Activated CD8-positive, alpha-beta memory T cell treated with anti-CD3 and anti-CD28 coated beads, Interleukin-2, amount 50 U/mL, for 48 hours (primary cell): ENCODE data around the gene ACSBG1.
"Not testable (repeated sequence)": the region's sequence is repeated elsewhere in the genome, so short reads cannot be mapped to it uniquely, and the experiment has no call there.

Source experiments
- DNase-seq: peaks from one replicate; pipeline ENCODE4 v3.0.0-alpha.2; 2020

Gene ACSBG1

DNA sequence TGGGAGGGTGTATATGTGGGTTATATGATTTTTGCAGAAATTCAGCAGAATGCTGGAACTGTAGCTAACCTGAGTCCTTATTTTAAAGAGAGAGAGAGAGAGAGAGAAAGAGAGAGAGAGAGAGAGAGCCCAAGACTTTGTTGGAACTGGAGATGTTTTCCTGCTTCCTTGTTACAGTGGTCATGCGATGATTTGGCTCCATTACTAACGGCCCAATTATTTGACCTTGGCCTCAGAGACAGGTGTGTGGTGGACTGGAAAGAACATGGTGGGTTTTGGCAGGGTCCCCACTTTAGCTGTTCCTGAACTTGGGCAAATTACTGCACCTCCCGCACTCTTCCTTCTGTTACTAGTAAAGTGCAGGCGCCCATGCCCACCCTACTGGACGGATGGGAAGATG lies 14.8 kb upstream of the ACSBG1 start:
- DNase-seq, result no peak

DNA sequence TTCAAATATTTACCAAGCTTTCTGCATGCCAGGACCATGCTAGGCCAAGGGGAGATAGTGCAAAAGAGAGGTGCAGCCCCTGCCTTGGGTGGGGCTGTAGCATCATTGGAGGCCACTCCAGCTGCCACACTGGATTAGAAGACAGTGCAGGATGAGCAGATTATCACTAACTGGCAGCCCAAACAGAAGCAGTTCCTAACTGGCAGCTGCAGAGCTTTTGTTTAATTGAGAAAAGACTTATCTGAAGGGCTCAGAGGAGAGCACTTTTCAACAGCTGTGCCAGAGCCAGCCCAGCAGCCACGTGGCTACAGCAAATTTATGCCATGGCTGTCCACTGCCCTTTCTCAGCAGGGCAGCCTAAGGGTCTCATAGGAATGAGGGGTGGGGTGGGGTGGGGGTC lies 13.5 kb upstream of the ACSBG1 start:
- DNase-seq, result no peak

DNA sequence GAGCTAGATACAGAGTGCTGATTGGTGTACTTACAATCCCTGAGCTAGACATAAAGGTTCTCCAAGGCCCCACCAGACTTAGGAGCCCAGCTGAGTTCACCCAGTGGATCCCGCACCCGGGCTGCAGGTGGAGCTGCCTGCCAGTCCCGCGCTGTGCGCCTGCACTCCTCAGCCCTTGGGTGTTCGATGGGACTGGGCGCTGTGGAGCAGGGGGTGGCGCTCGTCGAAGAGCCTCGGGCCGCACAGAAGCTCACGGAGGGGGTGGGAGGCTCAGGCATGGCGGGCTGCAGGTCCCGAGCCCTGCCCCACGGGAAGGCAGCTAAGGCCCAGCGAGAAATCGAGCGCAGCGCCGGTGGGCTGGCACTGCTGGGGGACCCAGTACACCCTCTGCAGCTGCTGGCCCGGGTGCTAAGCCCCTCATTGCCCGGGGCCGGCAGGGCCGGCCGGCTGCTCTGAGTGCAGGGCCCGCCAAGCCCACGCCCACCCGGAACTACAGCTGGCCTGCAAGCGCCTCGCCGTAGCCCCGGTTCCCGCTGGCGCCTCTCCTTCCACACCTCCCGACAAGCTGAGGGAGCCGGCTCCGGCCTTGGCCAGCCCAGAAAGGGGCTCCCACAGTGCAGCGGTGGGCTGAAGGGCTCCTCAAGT lies 11.7 kb upstream of the ACSBG1 start:
- not testable (repeated sequence) for DNase-seq

DNA sequence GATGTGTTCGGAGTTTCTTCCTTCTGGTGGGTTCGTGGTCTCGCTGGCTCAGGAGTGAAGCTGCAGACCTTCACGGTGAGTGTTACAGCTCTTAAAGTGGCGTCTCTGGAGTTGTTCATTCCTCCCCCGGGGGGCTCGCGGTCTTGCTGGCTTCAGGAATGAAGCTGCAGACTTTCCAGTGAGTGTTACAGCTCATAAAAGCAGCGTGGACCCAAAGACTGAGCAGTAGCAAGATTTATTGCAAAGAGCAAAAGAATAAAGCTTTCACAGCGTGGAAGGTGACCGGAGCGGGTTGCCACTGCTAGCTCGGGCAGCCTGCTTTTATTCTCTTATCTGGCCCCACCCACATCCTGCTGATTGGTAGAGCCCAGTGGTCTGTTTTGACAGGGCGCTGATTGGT lies 11.0 kb upstream of the ACSBG1 start:
- DNase-seq, result not testable (repeated sequence)

DNA sequence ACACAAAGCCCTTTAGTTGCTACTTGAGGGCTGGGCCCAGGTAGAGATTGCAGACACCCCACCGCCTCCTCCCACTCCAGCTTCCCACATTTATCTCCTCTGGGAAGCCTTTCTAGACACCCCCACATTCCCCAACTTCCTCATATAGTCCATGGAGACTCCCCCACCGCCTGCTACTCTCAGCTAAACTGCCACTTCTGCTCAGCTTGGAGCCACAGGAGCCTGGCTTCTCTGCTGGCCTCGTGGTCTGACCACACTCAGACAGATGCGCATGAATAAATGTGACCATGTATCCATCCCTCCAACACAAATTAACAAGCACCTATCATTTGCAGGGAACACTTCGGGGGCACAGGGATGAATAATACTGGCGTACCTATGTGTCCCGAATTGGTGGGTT lies 10.5 kb upstream of the ACSBG1 start:
- no peak for DNase-seq

DNA sequence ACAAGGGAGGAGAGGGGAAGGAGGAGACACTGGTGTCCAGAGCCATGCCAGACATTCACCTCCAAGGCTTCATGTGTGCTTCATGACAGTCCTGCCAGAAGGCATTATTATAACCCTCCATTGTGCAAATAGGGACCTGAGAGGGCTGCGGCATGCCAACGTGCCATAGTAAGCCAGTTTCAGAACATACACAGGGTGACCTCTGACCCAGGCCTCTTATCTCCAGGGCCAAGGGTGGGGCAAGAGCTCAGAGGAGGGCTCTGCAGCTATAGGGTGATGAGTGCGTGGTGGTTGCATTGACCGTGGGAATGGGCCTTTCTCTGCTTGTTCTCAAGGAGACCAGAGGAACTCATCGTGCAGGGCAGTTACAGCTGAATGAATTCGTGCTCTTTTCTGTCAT lies 9.7 kb upstream of the ACSBG1 start:
- no peak for DNase-seq

DNA sequence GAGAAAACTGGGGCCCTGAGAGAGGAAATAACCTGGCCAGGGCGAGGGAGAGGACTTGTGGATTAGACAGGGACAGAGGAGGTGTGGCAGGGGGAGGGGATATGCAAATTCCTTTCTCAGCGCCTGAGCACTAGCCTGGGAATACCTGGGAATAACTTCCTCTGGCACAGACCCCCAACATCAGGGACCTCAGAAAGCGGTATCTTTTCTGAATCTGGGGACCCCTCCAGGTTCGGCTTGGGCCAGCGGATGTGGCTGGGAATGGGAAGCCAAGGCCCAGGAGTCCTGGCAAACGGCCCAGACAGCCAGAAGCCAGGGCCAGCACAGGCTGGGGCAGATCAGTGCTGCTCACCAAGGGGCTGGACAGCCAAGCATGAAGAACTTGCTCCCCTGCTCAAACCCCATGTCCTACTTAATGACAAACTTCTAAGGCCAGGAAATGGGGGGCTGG lies 9.2 kb upstream of the ACSBG1 start:
- no peak for DNase-seq

DNA sequence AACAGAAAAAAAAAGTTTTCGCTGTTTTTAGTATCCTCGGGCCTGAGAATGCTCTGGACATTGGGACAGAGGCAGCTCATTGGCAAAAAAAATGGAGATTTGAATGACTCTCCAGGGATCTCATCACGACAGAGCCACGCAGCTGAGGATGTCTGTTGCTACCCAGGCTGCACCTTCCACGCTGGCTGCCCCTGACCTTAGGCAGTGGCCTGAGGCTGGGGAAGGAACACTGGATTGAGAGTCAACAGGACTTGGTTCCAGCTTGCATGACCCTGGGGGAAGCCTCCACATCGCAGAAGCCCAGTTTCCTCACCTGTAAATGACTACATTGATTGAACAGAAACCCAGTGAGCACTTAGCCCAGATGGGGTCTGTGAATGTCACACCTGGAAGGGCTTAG lies 8.7 kb upstream of the ACSBG1 start:
- no peak for DNase-seq

DNA sequence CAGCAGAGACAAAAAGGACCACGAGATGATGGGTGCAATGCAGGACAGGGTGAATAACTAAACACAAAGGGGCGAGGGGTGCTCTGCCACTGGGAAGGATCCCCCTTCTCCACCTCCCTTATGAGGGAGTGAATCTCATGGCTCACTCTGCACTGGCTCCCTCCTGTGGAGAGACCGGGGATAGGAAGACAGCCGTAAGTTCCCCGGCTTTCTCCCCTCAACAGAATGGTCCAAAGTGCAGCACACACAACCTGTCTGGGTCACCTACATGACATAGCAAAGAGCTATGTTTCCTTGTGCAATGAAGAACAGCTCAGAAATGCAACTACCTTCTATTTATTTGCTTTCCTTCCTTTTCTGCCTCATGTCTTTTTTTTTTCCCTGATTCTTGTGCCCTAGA lies 7.8 kb upstream of the ACSBG1 start:
- DNase-seq, result no peak

DNA sequence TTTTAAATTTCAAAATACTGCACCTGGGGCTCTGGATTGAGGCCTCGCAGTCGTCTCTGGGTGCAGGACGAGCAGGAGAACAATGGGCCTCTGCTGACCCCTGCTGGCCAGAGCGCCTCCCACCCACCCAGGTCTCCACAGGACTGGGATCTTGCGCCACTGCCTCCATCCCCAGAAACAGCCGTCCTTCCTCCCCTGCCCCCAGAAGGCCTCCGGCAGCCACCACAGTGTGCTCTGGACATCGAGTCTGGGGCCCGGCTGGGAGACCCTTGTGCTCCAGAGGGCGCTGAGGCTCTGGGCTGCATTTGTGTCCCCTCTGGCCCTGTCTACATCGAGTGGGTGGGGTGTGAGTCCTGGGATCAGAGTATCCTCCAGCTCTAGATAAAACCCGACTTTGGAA lies 6.7 kb upstream of the ACSBG1 start:
- peak; percentile 94 for DNase-seq

DNA sequence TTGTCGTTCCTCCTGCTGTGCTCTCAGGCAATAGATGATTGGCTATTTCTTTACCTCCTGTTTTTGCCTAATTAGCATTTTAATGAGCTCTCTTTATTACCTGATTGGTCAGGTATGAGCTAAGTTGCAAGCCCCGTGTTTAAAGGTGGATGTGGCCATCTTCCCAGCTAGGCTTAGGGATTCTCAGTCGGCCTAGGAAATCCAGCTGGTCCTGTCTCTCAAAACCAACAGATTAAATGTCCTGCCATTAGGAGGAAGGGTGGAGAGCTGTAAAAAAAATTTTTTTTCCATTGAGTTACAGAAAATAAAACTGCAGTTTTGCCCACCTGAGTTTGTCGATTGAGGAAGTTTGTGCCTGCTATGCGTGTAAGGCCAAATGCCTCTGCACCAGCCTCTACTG lies 5.4 kb upstream of the ACSBG1 start:
- no peak for DNase-seq

DNA sequence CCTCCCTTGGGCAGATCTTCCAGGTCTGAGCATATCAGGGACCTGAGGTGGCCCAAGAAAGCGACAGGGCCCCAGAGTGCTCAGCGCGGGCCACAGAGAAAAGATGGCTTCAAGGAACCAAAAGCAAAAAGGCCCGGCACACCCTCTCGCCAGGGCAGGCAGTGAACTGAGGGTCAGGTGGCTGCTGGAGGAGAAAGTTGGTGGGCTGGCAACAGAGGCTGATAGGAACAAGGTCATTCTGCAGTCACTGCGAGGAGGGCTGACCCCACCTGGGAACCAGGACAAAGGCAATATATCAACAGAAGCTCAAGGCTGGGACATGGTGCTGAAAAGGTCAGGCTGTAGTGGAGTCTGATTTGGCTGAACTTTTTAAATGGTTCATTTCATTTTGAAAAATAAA lies 2.8 kb upstream of the ACSBG1 start:
- DNase-seq, result no peak

DNA sequence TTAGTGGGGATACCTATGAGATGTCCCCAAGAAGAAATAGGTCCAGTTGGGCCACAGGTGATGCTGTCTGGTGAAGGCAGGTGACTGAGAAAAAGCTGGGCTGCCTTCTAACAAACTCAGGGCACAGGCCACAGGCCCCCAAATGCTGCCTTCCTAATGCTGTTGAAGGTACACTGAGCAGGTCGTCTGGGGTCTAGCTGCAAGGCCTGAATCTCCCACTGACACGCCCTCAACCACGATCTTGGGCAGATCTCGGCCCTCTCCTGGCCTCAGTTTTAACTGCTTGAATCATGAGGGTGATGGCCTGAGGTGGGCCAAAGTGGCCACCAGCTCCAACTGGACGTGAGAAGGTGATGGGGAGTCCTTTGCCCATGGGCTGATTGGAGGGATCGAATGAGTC lies 2.1 kb upstream of the ACSBG1 start:
- no peak for DNase-seq

DNA sequence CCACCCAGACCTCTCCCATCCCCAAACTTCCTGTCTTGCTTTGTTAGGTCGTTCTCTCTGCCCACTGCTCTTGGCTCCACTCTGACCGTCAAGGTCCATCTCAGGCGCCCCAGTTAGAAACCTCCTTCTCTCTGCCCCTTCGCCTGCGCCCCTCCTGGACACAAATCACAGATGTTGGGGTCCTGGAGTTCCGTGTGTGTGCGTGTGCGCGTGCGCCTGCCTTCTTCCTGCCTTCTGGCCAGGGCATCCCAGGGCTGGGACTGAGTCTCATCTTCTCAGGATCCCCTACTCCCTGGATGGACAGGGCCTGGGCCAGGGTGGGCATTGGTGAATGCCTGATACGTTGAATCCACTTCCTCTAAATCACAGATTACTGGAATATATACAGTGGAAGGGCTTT lies 869 bp downstream of the ACSBG1 start:
- no peak for DNase-seq

DNA sequence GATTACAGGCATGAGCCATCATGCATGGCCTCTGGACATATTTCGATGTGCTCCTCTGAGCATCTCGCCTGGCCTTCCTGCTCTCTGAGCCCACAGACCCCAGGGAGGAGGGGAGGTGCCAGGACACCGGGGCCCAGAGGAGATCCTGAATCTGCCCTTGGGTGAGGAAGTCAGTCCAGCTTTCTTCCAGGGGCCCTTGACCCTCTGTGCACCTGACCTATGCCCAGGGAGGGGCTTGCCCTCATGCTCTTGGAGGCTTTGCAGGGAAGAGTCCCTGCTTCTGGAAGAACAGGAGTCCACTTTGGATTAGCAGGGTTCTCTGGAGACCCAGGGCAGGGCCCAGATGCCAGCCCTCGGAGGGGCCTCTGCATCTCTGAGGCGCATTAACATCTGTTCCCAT lies 1.4 kb downstream of the ACSBG1 start:
- no peak for DNase-seq

DNA sequence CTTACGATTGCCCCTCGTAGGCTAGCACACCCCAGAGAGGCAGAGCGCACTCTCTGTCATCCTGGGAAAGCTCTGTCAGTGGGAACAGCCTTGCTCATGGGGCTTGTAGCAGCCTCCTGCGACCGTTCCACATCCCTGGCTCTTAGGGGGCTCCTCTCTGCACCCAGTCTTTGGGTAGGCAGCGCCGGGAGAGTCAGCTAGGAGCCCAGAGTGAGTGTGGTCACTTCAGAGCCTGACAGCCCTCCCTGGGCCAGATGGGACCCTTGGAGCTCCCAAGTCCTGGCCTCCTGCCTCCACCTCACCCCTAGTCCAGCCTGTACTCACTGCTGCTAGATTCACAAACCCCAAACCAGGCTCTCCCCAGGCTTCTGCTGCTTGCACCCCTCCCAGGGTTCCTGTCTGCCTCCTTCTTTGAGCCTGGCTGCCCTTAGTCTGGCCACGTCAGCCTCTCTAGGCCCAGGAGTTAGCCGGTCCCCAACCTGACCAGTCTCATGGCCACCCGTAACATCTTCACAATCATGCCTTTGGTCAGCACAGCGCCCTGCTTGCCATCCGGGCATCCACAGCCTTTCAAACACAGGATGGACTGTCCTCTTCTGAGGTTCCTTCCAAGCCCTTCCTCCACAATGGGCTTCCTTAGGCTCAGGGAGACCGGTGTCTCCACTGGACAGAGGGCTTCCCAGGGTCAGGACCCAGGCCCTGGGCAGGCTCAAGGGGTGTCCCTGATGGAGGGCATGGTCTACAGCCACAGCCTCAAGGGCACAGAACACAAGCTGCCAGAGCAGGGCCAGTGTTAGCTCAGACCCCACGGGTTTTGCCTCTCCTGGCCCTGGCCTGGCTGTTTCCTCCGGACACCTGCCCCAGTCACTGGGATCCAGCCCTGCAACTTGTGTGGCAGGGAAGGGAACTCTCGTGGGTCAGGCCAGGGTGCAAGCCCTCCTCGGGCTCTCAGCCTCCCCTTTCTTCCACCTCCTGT lies 4.6 kb downstream of the ACSBG1 start:
- DNase-seq, result no peak

DNA sequence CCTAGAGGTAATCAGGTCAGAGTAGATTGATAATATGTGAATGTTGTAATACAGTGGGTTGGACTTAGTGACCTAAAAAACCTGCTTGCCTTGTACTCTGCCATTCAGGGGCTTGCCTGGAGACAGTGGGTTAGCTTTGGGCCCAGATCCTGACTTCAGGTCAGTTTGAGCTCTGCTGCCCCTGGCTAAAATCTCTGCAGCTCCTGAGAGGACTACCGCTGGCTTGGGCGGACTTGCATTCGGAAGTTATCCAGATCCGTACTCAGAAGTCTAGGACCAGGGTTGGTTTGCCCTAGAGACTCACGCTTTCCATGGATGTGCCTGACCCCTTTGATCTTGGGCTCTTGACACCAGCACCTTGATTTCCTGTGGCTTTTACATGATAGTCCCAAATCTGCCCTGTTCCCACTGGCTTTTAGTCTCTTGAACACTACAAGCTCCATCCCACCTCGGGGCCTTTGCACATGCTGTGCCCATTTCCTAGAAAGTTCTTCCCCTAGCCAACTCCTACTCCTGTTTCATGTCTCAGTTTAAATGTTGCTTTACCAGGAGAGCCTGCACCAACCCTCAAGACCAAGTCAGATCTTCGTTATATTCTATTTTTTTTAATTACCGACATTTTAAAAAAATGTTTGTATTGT lies 5.9 kb downstream of the ACSBG1 start:
- no peak for DNase-seq

DNA sequence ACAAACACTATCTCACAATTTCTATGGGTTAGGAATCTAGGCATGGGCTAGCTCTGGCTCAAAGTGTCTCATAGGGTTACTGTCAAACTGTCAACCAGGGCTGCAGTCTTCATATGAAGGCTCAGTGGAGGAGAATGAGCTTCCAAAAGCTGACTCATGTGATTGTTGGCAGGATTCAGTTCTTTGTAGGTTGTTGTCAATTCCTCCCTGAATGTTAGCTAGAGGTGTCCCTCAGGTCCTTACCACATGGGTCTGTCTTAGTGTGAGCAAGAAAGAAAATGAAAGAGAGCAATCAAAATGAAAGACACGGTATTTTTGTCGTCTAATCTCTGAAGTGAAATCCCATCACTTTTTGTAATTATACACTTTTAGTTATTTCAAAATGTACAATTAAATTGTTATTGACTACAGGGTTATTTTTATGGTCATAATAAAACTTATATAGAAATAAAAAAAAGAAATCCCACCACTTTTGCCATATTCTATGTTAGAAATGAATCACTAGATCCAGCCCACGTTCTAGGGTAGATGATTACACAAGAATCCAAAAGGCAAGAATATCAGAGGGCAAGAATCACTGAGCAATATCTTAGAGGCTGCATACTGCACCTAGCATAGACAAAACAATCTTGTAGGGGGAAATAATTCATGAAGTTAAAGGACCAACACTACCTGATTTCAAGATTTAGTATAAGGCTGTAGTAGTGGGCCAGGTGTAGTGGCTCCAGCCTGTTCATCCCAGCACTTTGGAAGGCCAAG lies 8.4 kb downstream of the ACSBG1 start:
- no peak for DNase-seq

DNA sequence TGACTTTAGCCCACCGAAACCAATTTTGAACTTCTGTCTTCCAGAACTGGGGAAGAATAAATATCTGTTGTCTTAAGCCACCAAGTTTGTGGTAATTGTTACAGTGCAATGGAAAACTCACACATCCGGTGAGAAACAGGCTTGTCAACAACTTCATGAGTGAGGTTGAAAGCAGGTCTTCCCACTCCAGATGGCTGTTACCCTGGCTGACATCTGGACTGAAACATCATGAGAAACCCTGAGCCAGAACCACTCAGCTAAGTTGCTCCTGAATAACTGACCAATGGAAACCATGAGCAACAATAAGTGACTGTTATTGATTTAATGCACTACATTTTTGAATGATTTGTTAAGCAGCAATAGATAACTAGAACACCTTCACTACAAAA lies 10.3 kb downstream of the ACSBG1 start:
- DNase-seq, result no peak

DNA sequence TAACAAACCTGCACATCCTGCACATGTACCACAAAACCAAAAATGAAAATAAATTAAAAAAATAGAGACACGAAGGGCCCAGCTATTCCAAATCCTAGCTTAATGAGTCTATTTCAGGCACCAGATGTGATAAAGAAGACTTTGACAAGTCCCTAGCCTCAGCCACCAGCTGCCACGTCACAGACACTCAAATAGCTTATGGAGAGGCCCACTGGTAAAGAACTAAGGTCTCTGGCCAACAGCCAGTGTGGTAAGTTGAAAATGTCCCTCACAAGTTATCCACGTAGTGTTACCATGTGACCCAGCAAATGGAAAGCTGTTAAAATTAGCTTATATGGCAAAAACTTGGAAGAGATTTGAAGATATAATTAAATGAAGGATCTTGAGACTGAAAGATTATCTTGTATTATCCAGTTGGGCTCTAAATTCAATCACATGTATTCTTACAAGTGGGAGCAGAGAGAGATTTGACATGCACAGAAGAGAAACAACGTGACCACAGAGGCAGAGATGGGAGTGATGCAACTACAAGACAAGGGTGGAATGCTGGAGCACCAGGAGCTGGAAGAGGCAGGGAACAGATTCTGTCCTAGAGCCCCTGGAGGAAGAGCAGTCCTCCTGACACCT lies 10.9 kb downstream of the ACSBG1 start:
- no peak for DNase-seq

DNA sequence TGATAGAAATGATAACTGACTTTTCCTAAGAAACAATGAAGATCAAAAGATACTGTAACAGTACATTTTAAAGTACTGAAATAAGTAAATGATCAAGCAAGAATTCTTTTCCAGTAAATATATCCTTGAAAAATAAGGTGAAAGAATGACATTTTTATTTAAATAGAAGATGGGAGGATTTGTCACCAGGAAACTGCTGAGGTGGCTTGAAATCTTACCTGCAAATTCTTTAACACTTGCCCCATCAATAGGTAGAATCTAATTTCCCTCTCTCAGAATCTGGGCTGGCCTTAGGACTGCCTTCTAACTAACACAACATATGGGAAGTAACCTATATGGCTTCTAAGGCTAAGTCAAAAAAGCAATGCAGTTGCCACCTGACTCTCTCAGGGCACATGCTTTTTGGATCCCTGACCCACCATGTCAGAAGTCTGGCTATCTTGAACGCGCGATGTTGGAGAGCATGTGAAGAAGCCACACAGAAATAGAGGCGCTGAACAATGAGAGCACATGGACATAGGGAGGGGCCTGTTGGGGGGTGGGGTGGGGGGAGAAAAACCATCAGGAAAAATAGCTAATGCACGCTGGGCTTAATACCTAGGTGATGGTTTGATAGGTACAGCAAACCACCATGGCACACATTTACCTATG lies 11.5 kb downstream of the ACSBG1 start:
- DNase-seq, result no peak

DNA sequence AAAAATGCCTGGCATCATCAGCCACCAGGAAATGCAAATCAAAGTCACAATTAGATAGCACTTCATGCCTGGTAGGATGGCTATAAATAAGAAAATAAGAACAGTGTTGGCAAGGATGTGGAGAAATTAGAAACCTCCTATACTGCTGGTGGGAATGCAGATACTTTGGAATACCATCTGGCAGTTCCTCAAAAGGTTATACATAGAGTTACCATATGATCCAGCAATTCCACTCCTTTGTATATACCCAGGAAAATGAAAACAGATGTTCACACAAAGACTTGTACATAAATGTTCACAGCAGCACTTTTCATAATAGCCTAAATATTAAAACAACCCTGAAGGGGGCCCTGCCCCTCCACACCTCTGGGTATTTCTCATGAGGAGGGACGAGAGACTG lies 13.7 kb downstream of the ACSBG1 start:
- DNase-seq, result no peak
